Fibroblast of villous mesenchyme (primary cell): ENCODE data around the gene IL6. TPM values are rescaled to one million over a fixed set of nuclear protein-coding genes. Genes with fewer than 3 reads are reported as not detected.
A peak's percentile ranks its signal among the peaks of the same experiment; 100 is the strongest.

ENCODE experiments used
- DNase-seq: peaks from one replicate; pipeline ENCODE4 v3.0.0-alpha.2; 2010; ENCODE audit warnings: low read depth
- H3K4me3 ChIP-seq: 2 replicates; pipeline ENCODE4 v1.5.1; 2011; ENCODE audit warnings: low read depth, mild to moderate bottlenecking, low read length
- total RNA-seq: library from RNA; depleted of rRNA; stranded (reverse); fragments of >200 nt; gene quantifications from 2 replicates; pipeline ENCODE4 v1.2.3, GENCODE V29; 2012
- TF ChIP-seq, protein P1 (sequence below): IDR thresholded peaks from 2 replicates; pipeline ENCODE4 v1.5.1; 2012; ENCODE audit warnings: low read depth, mild to moderate bottlenecking, low read length; ENCODE audit not compliant: insufficient read depth

The IL6 gene
- total RNA-seq, 1 donor, result 29.4 TPM

DNA sequence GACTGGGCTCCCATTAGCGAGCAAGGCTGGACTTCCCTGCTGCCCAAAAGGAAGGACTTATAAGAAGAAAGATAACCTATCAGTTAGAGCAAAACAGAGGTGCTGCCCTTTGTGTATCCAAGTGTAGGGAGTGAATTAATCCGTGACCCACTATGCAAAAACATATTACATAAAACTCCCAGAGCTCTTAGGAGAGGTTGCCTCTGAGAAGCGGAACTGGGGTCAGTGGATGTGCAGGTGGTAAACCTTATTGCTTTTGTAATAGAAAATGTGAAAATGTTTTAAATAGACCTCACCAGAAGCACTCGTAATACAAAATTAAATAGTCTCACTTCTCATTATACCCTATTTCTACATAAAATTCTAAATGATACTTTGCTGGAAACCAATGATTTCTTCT is 17.1 kb upstream of the IL6 start:
- no peak overlapping the region for H3K4me3 ChIP-seq
- TF ChIP-seq, protein P1, sequence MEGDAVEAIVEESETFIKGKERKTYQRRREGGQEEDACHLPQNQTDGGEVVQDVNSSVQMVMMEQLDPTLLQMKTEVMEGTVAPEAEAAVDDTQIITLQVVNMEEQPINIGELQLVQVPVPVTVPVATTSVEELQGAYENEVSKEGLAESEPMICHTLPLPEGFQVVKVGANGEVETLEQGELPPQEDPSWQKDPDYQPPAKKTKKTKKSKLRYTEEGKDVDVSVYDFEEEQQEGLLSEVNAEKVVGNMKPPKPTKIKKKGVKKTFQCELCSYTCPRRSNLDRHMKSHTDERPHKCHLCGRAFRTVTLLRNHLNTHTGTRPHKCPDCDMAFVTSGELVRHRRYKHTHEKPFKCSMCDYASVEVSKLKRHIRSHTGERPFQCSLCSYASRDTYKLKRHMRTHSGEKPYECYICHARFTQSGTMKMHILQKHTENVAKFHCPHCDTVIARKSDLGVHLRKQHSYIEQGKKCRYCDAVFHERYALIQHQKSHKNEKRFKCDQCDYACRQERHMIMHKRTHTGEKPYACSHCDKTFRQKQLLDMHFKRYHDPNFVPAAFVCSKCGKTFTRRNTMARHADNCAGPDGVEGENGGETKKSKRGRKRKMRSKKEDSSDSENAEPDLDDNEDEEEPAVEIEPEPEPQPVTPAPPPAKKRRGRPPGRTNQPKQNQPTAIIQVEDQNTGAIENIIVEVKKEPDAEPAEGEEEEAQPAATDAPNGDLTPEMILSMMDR, result no peak
- no peak for DNase-seq

DNA sequence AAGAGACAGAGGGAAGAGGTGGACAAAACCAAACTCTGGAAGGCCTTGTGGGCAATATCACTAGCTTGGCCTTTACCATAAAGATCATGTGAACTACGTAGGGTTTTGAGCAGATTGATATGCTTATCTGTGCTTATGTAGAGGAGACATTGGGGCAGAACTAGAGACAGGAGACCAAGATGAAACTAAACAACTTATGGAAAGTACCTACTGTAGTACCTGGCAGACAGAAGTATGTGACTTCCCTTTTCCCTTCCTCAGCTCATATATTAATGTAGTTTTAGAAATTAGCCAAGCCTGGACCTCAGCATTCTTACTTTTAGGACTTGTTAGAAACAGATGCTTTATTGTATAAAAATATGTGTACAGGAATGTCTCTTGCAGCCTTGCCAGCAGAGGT is 14.0 kb upstream of the IL6 start:
- H3K4me3 ChIP-seq, result no peak overlapping the region
- TF ChIP-seq, protein P1, result no peak
- no peak for DNase-seq

DNA sequence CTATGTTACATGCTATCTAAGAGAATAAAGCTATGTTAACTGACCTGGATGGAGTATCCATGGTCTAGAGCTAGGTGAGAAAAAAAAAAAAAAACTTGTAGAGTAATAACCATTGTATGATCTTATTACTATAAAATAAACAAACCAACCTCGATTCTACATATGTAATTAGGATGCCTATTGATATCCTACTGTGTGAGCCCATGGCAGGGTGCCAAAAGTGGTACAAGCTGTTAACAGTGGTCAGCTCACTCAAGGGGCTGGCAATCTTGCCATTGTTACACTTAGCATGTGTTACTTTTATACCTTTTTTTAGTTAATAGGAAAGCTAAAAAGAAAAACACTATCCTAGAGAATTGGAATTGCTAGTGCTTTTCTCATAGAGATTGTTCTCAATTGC is 13.5 kb upstream of the IL6 start:
- no peak for DNase-seq
- no peak overlapping the region for H3K4me3 ChIP-seq
- TF ChIP-seq, protein P1, result no peak

DNA sequence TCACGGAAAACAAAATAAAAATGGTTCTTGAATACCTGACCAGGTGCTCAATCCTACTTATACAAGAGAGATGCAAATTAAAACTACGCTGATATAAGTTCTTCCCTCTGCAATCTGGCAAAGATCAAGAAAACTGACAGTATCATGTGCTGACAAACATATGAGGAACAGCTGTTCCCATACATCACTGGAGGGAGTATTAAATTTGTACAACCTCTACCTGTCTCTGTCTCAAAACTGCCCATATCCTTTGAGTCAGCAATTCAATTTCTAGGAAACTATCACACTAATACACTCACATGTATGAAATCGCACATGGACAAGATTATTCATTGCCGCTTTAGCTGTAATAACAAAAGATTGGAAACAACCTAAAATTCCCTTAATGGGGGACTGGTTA is 11.0 kb upstream of the IL6 start:
- DNase-seq, result no peak
- no peak overlapping the region for H3K4me3 ChIP-seq
- TF ChIP-seq, protein P1, result no peak

DNA sequence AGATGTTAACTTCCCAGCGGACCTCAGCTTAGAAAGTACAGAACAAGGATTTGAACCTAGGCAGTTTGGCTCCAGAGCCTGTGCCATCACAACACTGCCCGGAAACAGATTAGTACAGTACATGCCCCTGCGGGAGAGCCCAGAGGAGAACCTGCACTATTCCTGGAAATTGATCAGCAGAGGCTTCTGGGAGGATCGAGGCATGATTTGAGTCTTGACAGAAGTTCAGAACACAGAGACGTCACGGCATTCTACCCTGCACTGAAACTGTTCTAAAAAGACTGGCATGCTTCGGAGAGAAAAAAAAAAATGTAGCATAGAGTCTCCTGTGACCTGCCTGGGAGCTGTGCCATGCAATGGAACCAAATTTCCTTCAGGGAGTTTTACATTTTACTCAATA is 9.2 kb upstream of the IL6 start:
- DNase-seq, result no peak
- TF ChIP-seq, protein P1, result no peak
- H3K4me3 ChIP-seq, result no peak overlapping the region

DNA sequence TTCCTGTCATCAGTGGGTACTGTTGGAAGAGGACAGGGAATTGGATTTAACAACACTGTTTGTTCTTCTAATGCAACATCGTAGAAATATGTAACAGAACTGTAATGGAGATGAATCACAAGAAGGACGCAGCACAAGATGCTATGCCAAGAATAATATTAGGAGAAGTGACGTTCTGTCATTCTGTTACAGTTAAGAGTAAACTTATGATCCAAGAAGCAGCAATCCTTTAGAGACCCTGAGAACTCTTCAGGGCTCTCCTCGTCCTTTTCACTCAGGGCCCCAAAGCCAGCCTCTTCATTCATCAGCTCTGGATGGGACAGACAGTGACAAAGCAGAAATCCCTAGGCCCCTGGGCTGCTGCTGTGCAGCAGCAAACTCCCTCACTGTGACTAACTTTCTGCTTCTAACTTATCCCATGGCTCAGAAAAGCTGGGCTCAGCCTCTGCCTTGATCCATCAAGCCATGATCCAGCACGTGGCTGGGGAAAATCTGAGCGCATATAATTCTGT is 8.7 kb upstream of the IL6 start:
- no peak overlapping the region for H3K4me3 ChIP-seq
- peak; percentile 49 for DNase-seq
- TF ChIP-seq, protein P1, result no peak

DNA sequence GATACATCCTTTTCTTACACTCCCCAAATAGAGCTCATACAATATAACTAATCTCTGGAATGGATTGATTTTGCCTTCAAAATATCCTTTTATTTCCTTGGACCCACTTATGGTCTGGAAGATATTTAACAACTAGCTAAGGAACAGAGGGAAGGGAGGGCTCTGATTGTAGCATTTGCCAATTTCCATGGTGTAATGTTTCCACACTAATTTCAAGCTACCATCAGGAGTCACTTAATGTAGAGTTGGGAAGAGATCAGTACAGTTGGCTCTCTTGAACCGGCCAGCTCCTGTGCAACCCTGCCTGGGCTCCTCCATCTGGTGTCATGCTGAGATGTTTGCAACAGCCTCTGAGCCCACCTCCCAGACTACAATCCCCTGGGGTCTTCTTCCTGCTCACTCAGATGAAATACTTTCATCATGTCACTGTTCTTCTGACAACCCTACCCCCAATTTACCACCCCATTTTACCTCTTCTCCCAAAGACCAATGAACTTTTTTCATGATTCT is 8.0 kb upstream of the IL6 start:
- TF ChIP-seq, protein P1, result no peak
- DNase-seq, result no peak
- H3K4me3 ChIP-seq, result no peak overlapping the region
